GM18507 (cell line): ENCODE results near the gene BCL2L1.
"Not testable (repeated sequence)": the region's sequence is repeated elsewhere in the genome, so short reads cannot be mapped to it uniquely, and the experiment has no call there.

ENCODE experiments used
- DNase-seq: peaks from one replicate; pipeline ENCODE4 v3.0.0; 2011; ENCODE audit warnings: low read depth; ENCODE audit not compliant: insufficient read length; ENCODE audit errors: extremely low spot score
- FAIRE-seq: peaks from 2 replicates; lab custom pipeline; 2011; peaks lifted over from hg19 to GRCh38; lab: Jason Lieb, UNC

Gene BCL2L1

DNA sequence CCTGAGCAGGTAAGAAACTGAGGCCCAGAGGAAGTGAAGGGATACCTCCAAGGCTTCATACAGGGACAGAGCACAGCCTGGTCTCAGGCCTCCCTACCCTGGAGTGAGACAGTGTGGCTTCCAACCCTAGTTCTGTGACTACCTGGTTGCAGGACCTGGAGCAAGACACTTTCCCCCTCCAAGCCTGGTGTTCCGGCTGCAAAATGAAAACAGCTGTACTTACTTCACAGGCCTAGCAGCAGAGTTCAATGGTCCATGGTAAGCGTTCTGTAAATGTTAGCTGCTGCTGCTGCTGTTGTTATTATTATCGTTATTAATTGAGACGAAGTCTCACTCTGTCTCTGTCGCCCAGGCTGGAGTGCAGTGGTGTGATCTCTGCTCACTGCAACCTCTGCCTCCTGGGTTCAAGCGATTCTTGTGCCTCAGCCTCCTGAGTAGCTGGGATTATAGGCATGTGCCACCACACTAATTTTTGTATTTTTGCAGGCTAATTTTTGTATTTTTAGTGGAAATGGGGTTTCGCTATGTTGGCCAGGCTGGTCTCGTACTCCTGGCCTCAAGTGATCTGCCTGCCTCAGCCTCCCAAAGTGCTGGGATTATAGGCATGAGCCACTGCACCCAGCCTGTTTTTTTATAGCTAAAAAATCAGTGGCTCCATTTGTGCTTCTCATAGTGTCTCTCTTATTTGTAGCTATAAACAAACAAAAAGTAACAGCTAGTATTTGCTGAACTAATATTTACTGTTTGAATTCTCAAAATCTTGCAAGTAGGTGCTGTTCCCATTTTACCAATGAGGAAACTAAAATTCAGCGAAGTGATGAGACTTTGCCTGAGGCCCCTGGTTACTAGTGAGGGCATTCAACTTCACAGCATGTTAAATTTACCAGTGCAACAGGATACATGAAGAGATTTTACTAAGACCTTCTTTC, 43.0 kb downstream of the BCL2L1 start:
- DNase-seq = no peak
- no peak for FAIRE-seq

GRCh38 chr20:31678389-31679356, 44.0 kb downstream of the BCL2L1 start:
- no peak for FAIRE-seq

GRCh38 chr20:31677553-31678260, 45.0 kb downstream of the BCL2L1 start:
- FAIRE-seq (no peak), DNase-seq (no peak)

More at GRCh38 chr20:31678389-31679356, 44.0 kb downstream of the BCL2L1 start:
- DNase-seq = no peak

- DNase-seq (no peak), FAIRE-seq (no peak)
These were observed 46.1 kb downstream of the BCL2L1 start for GRCh38 chr20:31676609-31676989.

DNA sequence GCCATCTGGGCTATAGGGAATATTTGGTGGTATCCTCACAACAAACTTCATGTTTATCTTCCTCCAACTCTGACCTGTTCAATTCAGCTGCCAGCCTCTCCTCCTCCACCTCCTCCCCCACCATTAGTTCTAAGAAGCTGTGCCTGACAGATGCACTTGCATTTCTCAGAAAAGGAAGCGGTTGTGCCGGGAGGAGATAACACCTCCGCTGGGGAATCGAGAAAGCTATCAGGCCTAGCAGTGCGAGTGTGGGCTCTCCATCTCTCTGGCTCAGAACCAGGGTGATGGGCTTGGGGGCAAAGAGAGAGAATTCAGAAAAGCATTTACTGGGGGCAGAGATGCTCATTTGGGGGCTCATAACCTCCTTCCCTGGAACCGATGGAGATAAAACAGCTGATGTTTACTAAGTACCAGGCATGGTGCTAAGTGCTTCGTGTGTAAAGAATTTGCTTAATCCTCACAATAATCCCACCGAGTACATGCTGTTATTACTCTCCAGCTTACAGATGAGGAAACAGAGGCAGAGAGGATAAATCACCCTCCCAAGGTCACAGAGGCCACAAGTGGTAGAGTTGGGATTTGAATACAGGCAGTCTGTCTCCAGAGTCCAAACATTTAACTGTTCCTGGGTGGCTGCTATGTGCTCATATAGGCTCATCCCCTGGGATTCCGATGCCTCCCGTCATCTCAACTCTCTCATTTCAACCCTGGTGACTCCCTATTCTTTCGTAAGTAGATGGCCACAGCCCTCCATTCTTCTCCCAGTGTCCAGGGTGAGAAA, 46.6 kb downstream of the BCL2L1 start:
- DNase-seq (no peak), FAIRE-seq (peak; percentile 69)

GRCh38 chr20:31674895-31675827, 47.5 kb downstream of the BCL2L1 start:
- FAIRE-seq (peak; percentile 85), DNase-seq (peak; percentile 57)

DNA sequence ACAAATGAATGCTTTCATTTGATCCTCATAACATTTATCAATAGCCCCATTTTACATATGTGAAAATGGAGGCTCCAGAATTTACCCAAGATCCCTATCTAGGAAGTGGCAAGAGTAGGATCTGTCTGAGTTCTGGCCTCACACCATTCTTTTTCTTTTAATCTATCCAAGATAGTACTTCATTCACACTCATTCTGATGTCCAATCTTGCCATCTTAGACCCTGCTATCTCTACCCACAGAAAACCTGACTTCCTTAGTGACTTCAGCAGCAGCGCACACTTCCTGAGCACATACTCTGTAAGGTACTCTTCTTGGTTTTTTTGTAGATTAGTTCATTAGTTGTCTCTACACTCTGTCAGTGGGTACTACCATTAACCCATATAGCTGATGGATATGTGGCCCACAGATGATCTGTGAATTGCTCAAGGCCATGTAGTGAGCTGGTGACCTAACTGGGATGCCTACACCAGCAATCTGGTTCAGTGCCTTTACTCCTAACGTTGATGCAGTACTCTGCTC, 48.7 kb downstream of the BCL2L1 start:
- DNase-seq = no peak
- no peak for FAIRE-seq

GRCh38 chr20:31673435-31673834, 49.2 kb downstream of the BCL2L1 start:
- FAIRE-seq (no peak), DNase-seq (no peak)

GRCh38 chr20:31671324-31671723, 51.3 kb downstream of the BCL2L1 start:
- FAIRE-seq (no peak), DNase-seq (no peak)

GRCh38 chr20:31670371-31671228, 52.1 kb downstream of the BCL2L1 start:
- no peak for DNase-seq
- FAIRE-seq = no peak

GRCh38 chr20:31669876-31670275, 52.8 kb downstream of the BCL2L1 start:
- DNase-seq = no peak

DNA sequence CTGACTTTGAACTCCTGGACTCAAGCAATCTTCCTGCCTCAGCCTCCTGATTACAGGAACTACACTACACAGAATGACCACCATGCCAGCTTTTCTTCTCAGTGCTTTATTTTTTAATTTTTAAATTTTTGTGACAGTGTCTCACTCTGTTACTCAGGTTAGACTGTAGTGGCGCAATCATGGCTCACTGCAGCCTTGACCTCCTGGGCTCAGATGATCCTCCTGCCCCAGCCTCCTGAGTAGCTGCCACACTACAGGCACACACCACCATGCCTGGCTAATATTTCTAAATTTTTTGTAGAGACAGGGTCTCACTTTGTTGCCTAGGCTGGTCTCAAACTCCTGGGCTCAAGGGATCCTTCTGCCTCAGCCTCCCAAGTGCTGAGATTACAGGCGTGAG, 53.7 kb downstream of the BCL2L1 start:
- not testable (repeated sequence) for FAIRE-seq, DNase-seq

More at GRCh38 chr20:31669876-31670275, 52.8 kb downstream of the BCL2L1 start:
- FAIRE-seq = no peak

GRCh38 chr20:31667315-31668285, 55.1 kb downstream of the BCL2L1 start:
- no peak for DNase-seq
- FAIRE-seq = no peak

GRCh38 chr20:31666258-31667042, 56.2 kb downstream of the BCL2L1 start:
- DNase-seq (no peak), FAIRE-seq (no peak)

- FAIRE-seq = no peak
- DNase-seq = no peak
These were observed 56.9 kb downstream of the BCL2L1 start for GRCh38 chr20:31665753-31666152.
